Muscle of leg (tissue), 11 donors: Measurements from ENCODE around the gene ALDH3B2. TPM values are rescaled to one million over a fixed set of nuclear protein-coding genes. Genes with fewer than 3 reads are reported as not detected.
"Not testable (repeated sequence)": the region's sequence is repeated elsewhere in the genome, so short reads cannot be mapped to it uniquely, and the experiment has no call there.

Experiments
- DNase-seq: peaks from one replicate; pipeline ENCODE4 v3.0.0; 2013
- H3K27ac ChIP-seq: one replicate; pipeline ENCODE4 v1.5.1; 2013; ENCODE audit warnings: mild to moderate bottlenecking, low read length, control low read depth
- H3K27me3 ChIP-seq: one replicate; pipeline ENCODE4 v1.6.1; 2013; ENCODE audit warnings: low read length; ENCODE audit not compliant: control insufficient read depth, insufficient read depth
- H3K36me3 ChIP-seq: one replicate; pipeline ENCODE4 v1.6.1; 2013; ENCODE audit warnings: low read length; ENCODE audit not compliant: control insufficient read depth, insufficient read depth
- H3K4me1 ChIP-seq: one replicate; pipeline ENCODE4 v1.6.1; 2013; ENCODE audit warnings: low read length; ENCODE audit not compliant: control insufficient read depth, insufficient read depth
- H3K4me3 ChIP-seq: one replicate; pipeline ENCODE4 v1.5.1; 2013; ENCODE audit warnings: low read length, control low read depth
- H3K9me3 ChIP-seq: replicated peaks from 2 replicates; pipeline ENCODE4 v1.6.1; 2013; ENCODE audit warnings: low read depth, low read length; ENCODE audit not compliant: control insufficient read depth
- WGBS: methylation state at CpG from one replicate; pipeline ENCODE4 v1.1.5; 2013; ENCODE audit warnings: missing lambda C conversion rate; ENCODE audit not compliant: insufficient coverage; 5-methylcytosine and 5-hydroxymethylcytosine counted together
- polyA plus RNA-seq, 8 donors: library from polyadenylated mRNA; unstranded; fragments of 120-200 nt; gene quantifications; one replicate each; pipeline versions ENCODE4 v1.2.1 to v1.2.3, GENCODE V29; 2013; ENCODE audit warnings: inconsistent platforms in 1 of 8, low replicate concordance in 1 of 8; ENCODE audit not compliant: insufficient read length in 8 of 8, insufficient read depth in 1 of 8
- total RNA-seq: library from RNA; stranded (reverse); fragments of 120-200 nt; gene quantifications from one replicate; pipeline ENCODE4 v1.2.4, GENCODE V29; 2013

The ALDH3B2 gene
- total and polyA plus RNA-seq, 9 donors, result 0.09 to 4.5 (median 0.14) TPM; not detected in 4

DNA sequence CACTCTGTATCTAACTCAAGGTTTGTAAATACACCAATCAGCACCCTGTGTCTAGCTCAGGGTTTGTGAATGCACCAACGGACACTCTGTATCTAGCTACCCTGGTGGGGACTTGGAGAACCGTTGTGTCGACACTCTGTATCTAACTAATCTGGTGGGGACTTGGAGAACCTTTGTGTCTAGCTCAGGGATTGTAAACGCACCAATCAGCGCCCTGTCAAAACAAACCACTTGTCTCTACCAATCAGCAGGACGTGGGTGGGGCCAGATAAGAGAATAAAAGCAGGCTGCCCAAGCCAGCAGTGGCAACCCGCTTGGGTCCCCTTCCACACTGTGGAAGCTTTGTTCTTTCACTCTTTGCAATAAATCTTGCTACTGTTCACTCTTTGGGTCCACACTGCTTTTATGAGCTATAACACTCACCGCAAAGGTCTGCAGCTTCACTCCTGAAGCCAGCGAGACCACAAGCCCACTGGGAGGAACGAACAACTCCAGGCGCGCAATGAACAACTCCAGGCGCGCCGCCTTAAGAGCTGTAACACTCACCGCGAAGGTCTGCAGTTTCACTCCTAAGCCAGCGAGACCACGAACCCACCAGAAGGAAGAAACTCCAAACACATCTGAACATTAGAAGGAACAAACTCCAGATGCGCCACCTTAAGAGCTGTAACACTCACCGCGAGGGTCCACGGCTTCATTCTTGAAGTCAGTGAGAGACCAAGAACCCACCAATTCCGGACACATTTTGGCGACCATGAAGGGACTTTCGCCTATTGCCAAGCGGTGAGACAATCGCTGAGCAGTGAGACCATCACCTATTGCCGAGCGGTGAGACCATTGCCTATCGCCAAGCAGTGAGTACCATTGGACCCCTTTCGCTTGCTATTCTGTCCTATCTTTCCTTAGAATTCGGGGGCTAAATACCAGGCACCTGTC, 54.5 kb downstream of the ALDH3B2 start:
- not testable (repeated sequence) for H3K9me3 ChIP-seq, H3K4me3 ChIP-seq, DNase-seq, H3K27ac ChIP-seq, H3K36me3 ChIP-seq, H3K4me1 ChIP-seq
- H3K27me3 ChIP-seq, result peaks cover 20% of the 10 kb centered on the region
- WGBS, result 87% methylated on average over 24 of the region's 33 CpGs

GRCh38 chr11:67618901-67619659, 55.3 kb downstream of the ALDH3B2 start:
- not testable (repeated sequence) for H3K27ac ChIP-seq, DNase-seq, H3K36me3 ChIP-seq, H3K9me3 ChIP-seq, H3K4me3 ChIP-seq
- peaks cover 11% of the 10 kb centered on the region for H3K4me1 ChIP-seq
- peaks cover 20% of the 10 kb centered on the region for H3K27me3 ChIP-seq
- 86% methylated on average over 16 of the region's 40 CpGs for WGBS

- WGBS, result 80% methylated on average over 3 of the region's 7 CpGs
- Histone ChIP-seq H3K27me3 (peaks cover 20% of the 10 kb centered on the region), H3K4me1 (peaks cover 17% of the 10 kb centered on the region), H3K4me3 (no peak overlapping the region), H3K9me3 (no peaks in the 10 kb centered on the region), H3K36me3 (peaks cover 10% of the 10 kb centered on the region), H3K27ac (no peak overlapping the region)
- DNase-seq, result no peak
Observed at GRCh38 chr11:67617243-67617953, 57.0 kb downstream of the ALDH3B2 start.

- Histone ChIP-seq H3K4me1 (peaks cover 17% of the 10 kb centered on the region), H3K27ac (no peak overlapping the region), H3K27me3 (peaks cover 20% of the 10 kb centered on the region), H3K9me3 (no peaks in the 10 kb centered on the region), H3K36me3 (peaks cover 16% of the 10 kb centered on the region), H3K4me3 (no peak overlapping the region)
- no peak for DNase-seq
- 19% methylated on average over 8 of the region's 11 CpGs for WGBS
Observed at GRCh38 chr11:67616431-67617242, 57.8 kb downstream of the ALDH3B2 start.

- peaks cover 17% of the 10 kb centered on the region for H3K4me1 ChIP-seq
Observed at GRCh38 chr11:67615728-67616430, 58.5 kb downstream of the ALDH3B2 start.

GRCh38 chr11:67614730-67615714, 59.4 kb downstream of the ALDH3B2 start:
- peak; percentile 10 for DNase-seq
- Histone ChIP-seq H3K9me3 (no peaks in the 10 kb centered on the region), H3K36me3 (peaks cover 32% of the 10 kb centered on the region), H3K4me3 (no peak overlapping the region), H3K27me3 (peaks cover 20% of the 10 kb centered on the region), H3K4me1 (peaks cover 17% of the 10 kb centered on the region), H3K27ac (no peak overlapping the region)
- WGBS, result 81% methylated on average over 17 of the region's 18 CpGs

More at GRCh38 chr11:67615728-67616430, 58.5 kb downstream of the ALDH3B2 start:
- Histone ChIP-seq H3K4me3 (no peak overlapping the region), H3K27me3 (peaks cover 20% of the 10 kb centered on the region), H3K27ac (no peak overlapping the region), H3K36me3 (peaks cover 24% of the 10 kb centered on the region), H3K9me3 (no peaks in the 10 kb centered on the region)
- WGBS, result 23% methylated on average over 16 of the region's 34 CpGs
- DNase-seq, result peak; percentile 5

DNA sequence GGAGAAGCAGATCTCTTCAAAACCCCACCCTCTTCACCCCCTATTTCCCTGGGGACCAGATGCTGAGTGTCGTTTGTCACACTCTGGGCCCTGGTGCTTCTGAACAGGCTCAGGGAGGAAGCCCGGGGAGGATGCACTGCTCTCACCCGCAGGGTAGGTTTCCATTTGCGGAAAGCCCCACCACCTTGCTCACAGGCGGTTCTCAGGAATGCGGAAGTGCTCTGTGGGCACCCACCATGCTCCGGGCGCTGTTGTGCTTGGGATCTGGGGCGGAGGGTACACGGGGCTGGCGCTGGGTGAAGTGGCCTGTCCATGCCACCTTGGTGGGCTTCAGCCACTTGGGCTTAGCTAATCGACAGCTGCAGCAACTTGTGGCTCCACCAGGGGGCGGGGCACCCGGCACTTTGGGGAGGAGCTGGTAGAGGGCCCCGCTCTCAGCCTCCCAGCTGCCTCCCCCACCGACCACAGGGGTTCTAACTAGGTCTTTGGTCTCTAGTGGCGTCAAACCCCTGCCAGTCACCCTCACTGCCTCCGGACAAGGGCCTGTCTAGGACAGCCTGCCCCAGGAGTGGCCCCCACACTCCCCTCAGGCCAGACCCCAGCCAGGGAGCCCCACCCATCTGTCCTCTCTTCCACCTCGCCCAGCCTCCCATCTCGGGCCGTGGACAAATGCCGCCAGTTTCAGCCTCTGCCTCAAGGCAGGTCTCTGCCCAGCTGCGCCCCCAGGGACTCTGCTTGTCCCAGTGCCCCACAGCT, 60.3 kb downstream of the ALDH3B2 start:
- Histone ChIP-seq H3K36me3 (peaks cover 37% of the 10 kb centered on the region), H3K9me3 (no peaks in the 10 kb centered on the region), H3K27me3 (peaks cover 20% of the 10 kb centered on the region), H3K4me3 (peak overlapping the region; percentile 25), H3K4me1 (peaks cover 17% of the 10 kb centered on the region), H3K27ac (peak overlapping the region; percentile 8)
- WGBS, result 25% methylated on average over 23 of the region's 23 CpGs
- peak; percentile 55 for DNase-seq
